BLaER1 treated with 17β-estradiol and CSF1 and Interleukin-3, amounts not matched to agents 10 nM and 100 nM (cell line): ENCODE results near the gene MOV10L1.

Experiments
- H3K27ac ChIP-seq, 11 experiments: shearing (Covaris generic); formaldehyde crosslinking; 2 replicates each; pipeline ENCODE4 v1.8.1; 2022
- H3K27me3 ChIP-seq, 11 experiments: shearing (Covaris generic); formaldehyde crosslinking; 2 replicates each; pipeline ENCODE4 v1.8.1; 2022
- H3K36me3 ChIP-seq, 11 experiments: shearing (Covaris generic); formaldehyde crosslinking; 2 replicates each; pipeline ENCODE4 v1.8.1; 2022
- H3K4me1 ChIP-seq, 10 experiments: shearing (Covaris generic); formaldehyde crosslinking; 2 replicates each; pipeline ENCODE4 v1.8.1; 2022
- H3K4me2 ChIP-seq, 11 experiments: shearing (Covaris generic); formaldehyde crosslinking; 2 replicates each; pipeline ENCODE4 v1.8.1; 2022
- H3K4me3 ChIP-seq, 10 experiments: shearing (Covaris generic); formaldehyde crosslinking; 2 replicates each; pipeline ENCODE4 v1.8.1; 2022
- H3K9ac ChIP-seq, 11 experiments: shearing (Covaris generic); formaldehyde crosslinking; 2 replicates each; pipeline ENCODE4 v1.8.1; 2022
- H3K9me3 ChIP-seq, 11 experiments: shearing (Covaris generic); formaldehyde crosslinking; replicated peaks in 1 of 11; 2 replicates each; pipeline ENCODE4 v1.8.1; 2022
- H4K20me1 ChIP-seq, 11 experiments: shearing (Covaris generic); formaldehyde crosslinking; 2 replicates each; pipeline ENCODE4 v1.8.1; 2022
- Cebpa-rat ChIP-seq, 11 experiments: shearing (Covaris generic); IDR thresholded peaks; 2 replicates each; pipeline ENCODE4 v1.8.1; 2022

MOV10L1 gene

DNA sequence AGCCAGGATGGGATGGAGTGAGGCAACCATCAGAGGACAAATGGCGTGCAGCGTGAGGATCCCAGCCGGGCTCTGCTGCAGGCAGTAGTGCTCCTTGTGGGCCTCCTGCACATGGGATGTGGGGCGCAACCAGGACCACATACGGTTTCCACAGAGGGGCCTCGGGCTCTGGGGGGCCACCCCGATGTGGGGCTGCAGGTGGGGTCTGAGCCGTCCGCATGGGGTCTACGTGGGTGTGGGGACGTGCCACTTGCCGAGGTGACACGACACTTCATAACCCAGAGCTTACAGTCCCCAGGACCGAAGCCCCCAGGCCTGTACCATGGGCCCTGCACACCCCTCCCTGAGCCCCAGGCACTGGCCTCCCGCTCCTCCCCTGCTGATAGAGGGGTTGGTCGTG lies 42.5 kb upstream of the MOV10L1 start:
- Histone ChIP-seq H3K4me3 (no peak overlapping the region), H3K27ac (no peak overlapping the region), H3K27me3 (peaks cover 0 to 15% (median 9%) of the 10 kb centered on the region in 11 experiments; a peak in 14 of 22 replicates), H3K36me3 (no peaks in the 10 kb centered on the region), H4K20me1 (peaks cover 0 to 6% (median 0%) of the 10 kb centered on the region in 11 experiments; a peak in 4 of 22 replicates), H3K4me1 (peaks cover 9 to 21% (median 16%) of the 10 kb centered on the region in 10 experiments), H3K9ac (no peak overlapping the region), H3K9me3 (peaks cover 8 to 21% (median 16%) of the 10 kb centered on the region in 11 experiments; a peak in 21 of 22 replicates), H3K4me2 (no peak overlapping the region)
- no peak for TF ChIP-seq Cebpa-rat (IDR thresholded peaks at IDR 0.05)

DNA sequence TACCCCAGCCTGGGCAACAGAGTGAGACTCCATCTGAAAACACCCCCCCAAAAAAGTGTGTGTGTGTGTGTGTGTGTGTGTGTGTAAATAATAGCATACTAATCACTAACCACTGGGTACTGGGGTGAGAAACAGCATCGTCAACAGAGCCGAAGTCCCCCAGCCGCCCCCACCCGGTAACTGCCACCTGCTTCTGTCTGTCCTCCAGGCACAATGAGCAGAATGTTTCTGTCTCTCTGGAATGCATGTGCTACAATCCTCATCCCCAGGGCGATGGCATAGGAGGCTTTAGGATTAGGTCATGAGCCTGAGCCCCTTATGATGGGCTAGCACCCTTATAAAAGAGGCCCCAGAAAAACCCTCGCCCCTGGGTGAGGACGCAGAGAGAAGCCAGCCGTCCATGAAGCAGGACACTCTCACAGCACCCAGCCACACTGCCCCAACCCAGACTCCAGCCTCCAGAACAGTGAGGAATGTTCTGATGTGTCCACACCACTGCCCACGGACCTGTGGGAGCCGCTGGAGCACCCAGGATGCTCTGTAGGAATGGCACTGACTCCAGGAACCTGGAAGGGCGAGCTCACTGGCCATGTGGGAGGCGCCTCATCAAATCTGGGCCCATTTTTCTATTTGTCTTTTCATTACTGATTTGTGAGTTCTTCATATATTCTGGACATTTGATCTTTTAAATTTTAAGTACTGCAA lies 41.6 kb upstream of the MOV10L1 start:
- Histone ChIP-seq H3K27ac (no peak overlapping the region), H3K4me3 (no peak overlapping the region), H4K20me1 (peaks cover 0 to 6% (median 0%) of the 10 kb centered on the region in 11 experiments; a peak in 4 of 22 replicates), H3K4me2 (no peak overlapping the region), H3K4me1 (peaks cover 9 to 14% (median 13%) of the 10 kb centered on the region in 10 experiments), H3K27me3 (peaks cover 0 to 15% (median 9%) of the 10 kb centered on the region in 11 experiments; a peak in 14 of 22 replicates), H3K9ac (no peak overlapping the region), H3K36me3 (no peaks in the 10 kb centered on the region), H3K9me3 (peaks cover 10 to 20% (median 15%) of the 10 kb centered on the region in 11 experiments)
- no peak for TF ChIP-seq Cebpa-rat (IDR thresholded peaks at IDR 0.05)

DNA sequence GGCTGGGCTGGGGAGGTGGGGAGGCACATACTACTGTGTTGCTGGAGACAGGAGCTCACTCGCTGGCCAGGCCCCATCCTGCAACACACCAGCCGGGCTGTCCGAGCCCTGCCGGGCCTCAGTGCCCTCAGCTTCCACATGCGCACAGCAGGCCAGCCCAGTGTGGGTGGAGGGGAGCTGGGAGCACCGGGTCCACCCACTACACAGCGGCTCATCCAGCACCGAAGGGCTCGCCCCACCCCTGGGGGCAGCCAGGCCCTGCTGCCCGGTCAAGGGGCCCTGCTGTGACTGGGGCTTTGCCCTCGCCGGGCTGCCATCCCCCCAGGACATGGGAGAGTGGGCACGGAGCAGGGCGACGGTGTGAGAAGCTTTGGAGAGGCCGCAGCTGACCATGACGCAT lies 41.0 kb upstream of the MOV10L1 start:
- no peak for TF ChIP-seq Cebpa-rat (IDR thresholded peaks at IDR 0.05)
- peaks cover 0 to 6% (median 0%) of the 10 kb centered on the region in 11 experiments; a peak in 4 of 22 replicates for H4K20me1 ChIP-seq

DNA sequence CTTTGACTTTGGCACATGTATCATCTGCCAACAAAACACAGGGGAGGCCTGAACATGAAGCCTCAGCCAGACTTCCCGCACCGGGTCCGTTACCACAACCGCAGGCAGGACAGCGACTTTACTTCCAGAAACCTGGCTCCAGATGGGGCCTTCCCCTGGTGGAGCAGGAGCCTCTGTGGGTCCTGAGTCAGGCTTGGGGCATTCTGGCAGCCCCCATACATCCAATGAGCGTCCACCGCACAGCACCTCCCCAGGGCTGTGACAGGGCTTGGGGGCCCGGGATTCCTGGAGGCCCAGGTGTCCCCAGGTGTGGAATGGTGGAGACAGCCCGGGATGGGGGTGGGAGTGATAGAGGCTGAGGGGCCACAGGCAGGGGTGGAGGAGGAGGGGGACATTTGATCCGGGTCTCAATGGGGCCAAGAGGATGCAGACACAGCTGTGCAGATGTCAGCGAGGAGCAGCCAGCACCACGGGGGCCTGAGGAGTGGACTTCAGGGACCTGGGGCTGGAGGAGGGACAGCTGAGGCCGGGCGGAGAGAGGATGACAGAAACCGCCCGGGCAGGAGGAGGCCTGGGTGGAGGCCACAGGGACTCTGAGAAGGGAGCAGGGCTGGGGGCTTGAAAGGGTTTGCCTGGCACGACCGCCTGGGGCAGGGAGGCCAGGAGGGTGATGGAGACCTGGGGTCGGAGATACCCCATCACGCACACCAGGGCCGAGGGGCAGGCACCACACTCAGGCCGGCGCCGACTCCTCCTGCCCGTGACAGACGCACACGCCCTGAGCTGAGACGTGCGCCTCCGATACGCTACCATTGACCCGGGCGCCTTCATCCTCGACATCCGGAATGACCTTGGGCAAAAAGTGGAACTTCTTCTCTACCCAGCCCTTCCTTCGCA lies 40.3 kb upstream of the MOV10L1 start:
- Histone ChIP-seq H3K4me3 (no peak overlapping the region), H3K4me1 (peaks cover 6 to 16% (median 10%) of the 10 kb centered on the region in 10 experiments), H3K4me2 (no peak overlapping the region), H3K27me3 (peaks cover 0 to 9% (median 6%) of the 10 kb centered on the region in 11 experiments; a peak in 14 of 22 replicates), H3K9me3 (peaks cover 10 to 24% (median 17%) of the 10 kb centered on the region in 11 experiments), H3K9ac (no peak overlapping the region), H4K20me1 (peaks cover 0 to 6% (median 0%) of the 10 kb centered on the region in 11 experiments; a peak in 4 of 22 replicates), H3K27ac (no peak overlapping the region), H3K36me3 (no peaks in the 10 kb centered on the region)
- TF ChIP-seq Cebpa-rat (IDR thresholded peaks at IDR 0.05) = no peak

More for the DNA sequence above, 41.0 kb upstream of the MOV10L1 start:
- no peak overlapping the region for H3K4me3 ChIP-seq
- H3K9me3 ChIP-seq = peaks cover 10 to 20% (median 15%) of the 10 kb centered on the region in 11 experiments
- peaks cover 9 to 16% (median 13%) of the 10 kb centered on the region in 10 experiments for H3K4me1 ChIP-seq
- no peak overlapping the region for H3K4me2 ChIP-seq
- H3K9ac ChIP-seq = no peak overlapping the region
- H3K27me3 ChIP-seq = peaks cover 0 to 15% (median 9%) of the 10 kb centered on the region in 11 experiments; a peak in 14 of 22 replicates
- H3K36me3 ChIP-seq = no peaks in the 10 kb centered on the region
- no peak overlapping the region for H3K27ac ChIP-seq

DNA sequence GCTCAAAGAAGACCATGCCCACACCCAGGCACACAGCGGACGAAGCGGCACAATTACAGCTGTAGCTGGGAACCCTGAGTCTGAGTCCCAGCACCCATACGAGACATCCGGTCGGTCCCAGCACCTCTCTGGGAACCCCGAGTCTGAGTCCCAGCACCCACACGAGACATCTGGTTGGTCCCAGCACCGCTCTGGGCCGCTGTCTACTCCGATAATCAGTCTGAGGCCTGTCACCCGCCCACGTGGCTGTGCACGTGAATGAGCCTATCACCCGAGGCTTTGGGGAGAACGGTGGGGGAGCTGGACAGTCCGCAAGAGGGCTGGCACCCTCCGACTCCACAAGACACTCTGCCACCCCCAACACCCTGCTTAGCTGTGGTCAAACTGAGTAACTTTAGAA lies 37.9 kb upstream of the MOV10L1 start:
- peaks cover 0 to 15% (median 8%) of the 10 kb centered on the region in 10 experiments; a peak in 9 of 20 replicates for H3K4me1 ChIP-seq
- H3K27me3 ChIP-seq = no peaks in the 10 kb centered on the region
- H3K9me3 ChIP-seq = peaks cover 10 to 24% (median 17%) of the 10 kb centered on the region in 11 experiments
- no peak for TF ChIP-seq Cebpa-rat (IDR thresholded peaks at IDR 0.05)
- no peak overlapping the region for H3K4me3 ChIP-seq
- no peak overlapping the region for H3K4me2 ChIP-seq
- H3K27ac ChIP-seq = no peak overlapping the region
- H3K9ac ChIP-seq = no peak overlapping the region
- no peaks in the 10 kb centered on the region for H4K20me1 ChIP-seq
- no peaks in the 10 kb centered on the region for H3K36me3 ChIP-seq

DNA sequence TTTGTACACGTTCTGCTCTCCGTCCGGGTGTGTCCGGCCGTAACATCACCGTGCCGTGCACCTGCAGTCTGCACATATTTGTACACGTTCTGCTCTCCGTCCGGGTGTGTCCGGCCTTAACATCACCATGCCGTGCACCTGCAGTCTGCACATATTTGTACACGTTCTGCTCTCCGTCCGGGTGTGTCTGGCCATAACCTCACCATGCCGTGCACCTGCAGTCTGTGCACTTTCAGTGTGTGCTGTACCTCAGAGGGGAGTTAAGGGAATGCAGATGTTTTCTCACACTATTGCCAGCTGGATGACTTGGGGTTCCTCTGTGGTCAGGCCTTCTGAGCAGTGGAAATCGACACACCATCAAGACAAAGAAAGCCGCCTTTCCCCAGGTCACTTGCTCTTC lies 35.9 kb upstream of the MOV10L1 start:
- H4K20me1 ChIP-seq = no peaks in the 10 kb centered on the region
- peak overlapping the region in 4 of 11 experiments; percentile 7 to 31 (median 16); a peak in 6 of 22 replicates for H3K4me2 ChIP-seq
- no peak for TF ChIP-seq Cebpa-rat (IDR thresholded peaks at IDR 0.05)
- H3K36me3 ChIP-seq = no peaks in the 10 kb centered on the region
- peaks cover 10 to 24% (median 17%) of the 10 kb centered on the region in 11 experiments for H3K9me3 ChIP-seq
- H3K9ac ChIP-seq = no peak overlapping the region
- no peak overlapping the region for H3K27ac ChIP-seq
- H3K4me3 ChIP-seq = no peak overlapping the region
- H3K27me3 ChIP-seq = peaks cover 0 to 6% (median 0%) of the 10 kb centered on the region in 11 experiments; a peak in 4 of 22 replicates
- peaks cover 2 to 20% (median 13%) of the 10 kb centered on the region in 10 experiments; a peak in 17 of 20 replicates for H3K4me1 ChIP-seq

DNA sequence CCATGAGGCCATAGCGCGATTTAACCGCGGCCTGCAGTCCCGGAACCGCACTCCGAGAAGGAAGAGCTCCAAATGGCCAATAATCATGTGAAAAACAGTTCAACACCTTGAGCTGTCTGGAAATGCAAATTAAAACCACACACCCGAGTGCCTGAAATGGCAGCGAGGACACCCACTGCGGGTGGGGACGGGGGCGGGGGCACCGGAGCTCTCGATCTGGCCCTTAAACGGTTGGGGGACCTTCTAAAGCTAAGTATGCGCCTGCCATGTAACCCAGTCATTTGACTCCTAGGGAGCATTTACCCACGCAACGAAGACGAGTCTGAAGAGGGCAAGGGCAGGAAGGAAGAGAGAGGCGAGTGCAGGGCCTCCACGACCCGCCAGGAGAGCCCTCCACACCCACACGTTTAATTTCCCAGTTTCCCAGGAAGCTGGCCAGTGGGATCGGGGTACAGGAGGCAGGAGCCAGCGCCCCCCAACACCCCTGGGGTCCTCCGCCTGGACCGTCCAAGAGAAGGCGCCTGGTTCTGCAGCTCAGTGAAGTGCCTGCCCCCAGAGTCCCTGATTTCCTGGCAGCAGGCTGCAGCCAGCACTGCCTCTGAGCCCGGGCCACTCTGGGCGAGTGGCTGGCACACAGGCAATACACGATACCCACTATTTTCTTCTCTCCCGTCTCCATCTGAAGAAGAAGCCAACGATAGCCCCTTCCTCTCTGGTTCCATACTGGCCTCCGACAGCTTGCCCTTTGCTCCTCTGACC lies 33.4 kb upstream of the MOV10L1 start:
- no peak for TF ChIP-seq Cebpa-rat (IDR thresholded peaks at IDR 0.05)
- Histone ChIP-seq H3K9ac (no peak overlapping the region), H3K9me3 (peaks cover 10 to 24% (median 17%) of the 10 kb centered on the region in 11 experiments), H3K4me3 (no peak overlapping the region), H3K27me3 (peaks cover 0 to 11% (median 0%) of the 10 kb centered on the region in 11 experiments; a peak in 5 of 22 replicates), H3K27ac (no peak overlapping the region), H3K36me3 (no peaks in the 10 kb centered on the region), H3K4me1 (peaks cover 20 to 44% (median 37%) of the 10 kb centered on the region in 10 experiments), H4K20me1 (peaks cover 0 to 20% (median 0%) of the 10 kb centered on the region in 11 experiments; a peak in 2 of 22 replicates), H3K4me2 (peak overlapping the region in 10 of 11 experiments; percentile 16 to 53 (median 29); a peak in 9 of 22 replicates)
